Bronchial epithelial cell (primary cell): ENCODE results near the gene SHISAL1. TPM values are rescaled to one million over a fixed set of nuclear protein-coding genes. Genes with fewer than 3 reads are reported as not detected.

Experiments
- DNase-seq: peaks from one replicate; pipeline ENCODE4 v3.0.0-alpha.2; 2010; ENCODE audit warnings: low read depth
- FAIRE-seq: peaks from 2 replicates; lab custom pipeline; 2011; peaks lifted over from hg19 to GRCh38; lab: Jason Lieb, UNC
- H3K27me3 ChIP-seq: 2 replicates; pipeline ENCODE4 v1.5.1; 2011; ENCODE audit warnings: low read length; ENCODE audit not compliant: control insufficient read depth, insufficient read depth
- H3K36me3 ChIP-seq: 2 replicates; pipeline ENCODE4 v1.5.1; 2011; ENCODE audit warnings: low read length; ENCODE audit not compliant: control insufficient read depth, insufficient read depth
- H3K4me3 ChIP-seq: 2 replicates; pipeline ENCODE4 v1.5.1; 2011; ENCODE audit warnings: mild to moderate bottlenecking, low read depth, low read length, control low read depth
- total RNA-seq: library from RNA; depleted of rRNA; stranded (reverse); fragments of >200 nt; gene quantifications from 2 replicates; pipeline ENCODE4 v1.2.1, GENCODE V29; 2014
- TF ChIP-seq, protein P1 (sequence below): IDR thresholded peaks from 2 replicates; pipeline ENCODE4 v1.5.1; 2011; ENCODE audit warnings: mild to moderate bottlenecking, moderate library complexity, low read length, control low read depth, inconsistent platforms; ENCODE audit not compliant: insufficient read depth, severe bottlenecking

SHISAL1 gene
- total RNA-seq, 1 donor from 2014 or later: 0.26 TPM

DNA sequence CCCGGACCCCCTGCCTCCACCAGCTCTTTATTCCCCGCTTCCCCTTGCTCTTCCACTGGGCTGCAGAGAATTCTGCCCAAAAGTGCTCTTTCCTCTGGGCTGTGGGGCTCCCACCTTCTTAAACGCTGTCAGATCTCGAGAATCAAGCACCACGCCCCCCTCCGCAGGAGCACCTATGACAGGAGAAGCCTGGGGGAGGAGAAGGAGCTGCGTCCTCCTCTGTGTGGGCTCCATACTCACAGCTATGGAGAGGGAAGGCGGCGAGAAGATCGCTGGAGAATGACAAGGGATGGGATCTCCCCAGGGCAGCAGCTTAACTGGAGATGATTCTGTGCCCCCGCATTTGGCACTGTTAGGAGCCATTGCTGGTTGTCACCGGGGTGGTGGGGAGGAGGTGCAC, 19.7 kb downstream of the SHISAL1 start:
- TF ChIP-seq, protein P1, sequence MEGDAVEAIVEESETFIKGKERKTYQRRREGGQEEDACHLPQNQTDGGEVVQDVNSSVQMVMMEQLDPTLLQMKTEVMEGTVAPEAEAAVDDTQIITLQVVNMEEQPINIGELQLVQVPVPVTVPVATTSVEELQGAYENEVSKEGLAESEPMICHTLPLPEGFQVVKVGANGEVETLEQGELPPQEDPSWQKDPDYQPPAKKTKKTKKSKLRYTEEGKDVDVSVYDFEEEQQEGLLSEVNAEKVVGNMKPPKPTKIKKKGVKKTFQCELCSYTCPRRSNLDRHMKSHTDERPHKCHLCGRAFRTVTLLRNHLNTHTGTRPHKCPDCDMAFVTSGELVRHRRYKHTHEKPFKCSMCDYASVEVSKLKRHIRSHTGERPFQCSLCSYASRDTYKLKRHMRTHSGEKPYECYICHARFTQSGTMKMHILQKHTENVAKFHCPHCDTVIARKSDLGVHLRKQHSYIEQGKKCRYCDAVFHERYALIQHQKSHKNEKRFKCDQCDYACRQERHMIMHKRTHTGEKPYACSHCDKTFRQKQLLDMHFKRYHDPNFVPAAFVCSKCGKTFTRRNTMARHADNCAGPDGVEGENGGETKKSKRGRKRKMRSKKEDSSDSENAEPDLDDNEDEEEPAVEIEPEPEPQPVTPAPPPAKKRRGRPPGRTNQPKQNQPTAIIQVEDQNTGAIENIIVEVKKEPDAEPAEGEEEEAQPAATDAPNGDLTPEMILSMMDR: no peak
- no peak for FAIRE-seq
- DNase-seq: no peak
- Histone ChIP-seq H3K4me3 (no peak overlapping the region), H3K36me3 (no peaks in the 10 kb centered on the region), H3K27me3 (no peaks in the 10 kb centered on the region)

DNA sequence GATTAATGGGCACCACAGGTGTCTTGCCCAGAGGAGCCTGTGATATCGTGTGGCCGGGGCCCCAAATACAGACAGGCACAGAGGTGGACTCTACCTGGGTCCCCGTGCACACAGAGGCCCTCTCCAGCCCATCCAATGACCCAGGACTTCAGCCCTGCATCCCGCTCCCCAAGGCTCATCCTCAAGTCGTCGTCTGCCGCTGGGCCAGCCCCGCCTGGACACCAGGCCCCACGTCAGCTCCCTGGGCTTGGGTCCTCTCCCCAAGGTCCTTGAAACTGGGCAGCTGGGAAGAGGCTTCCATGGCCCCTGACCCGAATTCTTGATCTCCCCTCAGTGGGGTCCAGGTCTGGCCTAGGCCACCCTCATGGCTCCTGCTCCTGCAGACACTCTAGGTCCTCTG, 20.2 kb downstream of the SHISAL1 start:
- no peaks in the 10 kb centered on the region for H3K36me3 ChIP-seq
- no peak for FAIRE-seq
- TF ChIP-seq, protein P1: no peak
- H3K27me3 ChIP-seq: no peaks in the 10 kb centered on the region
- H3K4me3 ChIP-seq: no peak overlapping the region
- no peak for DNase-seq

DNA sequence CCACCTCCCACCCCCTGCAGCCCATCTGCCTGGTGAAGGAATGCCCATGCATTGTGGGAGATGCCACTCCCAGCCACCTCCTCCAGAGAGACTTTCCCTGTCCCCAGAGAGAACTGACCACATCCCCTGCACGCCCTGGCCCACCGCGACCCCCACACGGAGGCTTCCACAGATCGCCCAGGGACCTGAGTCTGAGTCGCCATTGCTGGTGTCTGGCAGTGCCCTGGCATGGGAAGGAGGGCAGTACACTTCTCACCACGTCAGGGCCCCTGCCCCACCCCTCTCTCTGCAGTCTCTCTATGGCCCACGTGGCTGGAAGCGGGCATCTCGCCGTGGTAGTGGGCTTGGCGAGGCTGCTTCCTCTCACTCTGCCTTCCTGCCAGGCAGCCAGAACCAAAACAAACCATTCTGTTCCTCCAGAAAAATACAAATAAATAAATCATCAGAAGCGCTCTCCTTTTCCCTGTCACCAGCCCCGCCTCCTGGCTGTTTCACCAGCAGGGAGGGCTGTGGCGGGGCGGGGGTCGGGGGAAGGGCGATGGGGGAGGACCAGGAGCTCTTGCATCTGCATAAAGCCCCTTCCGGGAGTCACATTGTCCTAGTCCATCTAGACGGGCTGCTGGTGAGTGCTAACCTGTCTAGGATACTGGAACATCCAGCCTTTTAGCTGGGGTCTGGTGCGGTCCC, 20.9 kb downstream of the SHISAL1 start:
- TF ChIP-seq, protein P1: no peak
- H3K36me3 ChIP-seq: no peaks in the 10 kb centered on the region
- no peaks in the 10 kb centered on the region for H3K27me3 ChIP-seq
- FAIRE-seq (no peak), DNase-seq (no peak)
- H3K4me3 ChIP-seq: no peak overlapping the region

DNA sequence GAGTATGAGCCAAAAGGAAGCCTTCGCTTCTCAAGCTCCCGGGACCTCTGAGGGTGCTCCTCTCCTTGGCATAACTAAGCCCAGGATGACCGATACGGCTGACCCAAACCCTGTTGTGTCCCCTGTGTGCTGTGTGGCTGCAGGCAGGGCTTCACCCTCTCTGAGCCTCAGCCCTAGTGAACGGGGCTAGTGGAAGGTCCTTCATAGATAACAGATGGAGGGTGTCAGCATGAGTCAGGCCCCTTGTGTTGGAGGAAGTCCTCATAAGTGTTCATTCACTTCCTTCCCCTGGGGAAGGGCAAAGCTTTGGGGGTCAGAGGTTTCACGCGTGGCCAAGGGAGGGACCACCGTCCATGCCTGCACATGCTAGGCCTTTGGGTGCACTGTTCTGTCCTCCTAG, 21.5 kb downstream of the SHISAL1 start:
- FAIRE-seq (no peak), DNase-seq (no peak)
- H3K27me3 ChIP-seq: no peaks in the 10 kb centered on the region

DNA sequence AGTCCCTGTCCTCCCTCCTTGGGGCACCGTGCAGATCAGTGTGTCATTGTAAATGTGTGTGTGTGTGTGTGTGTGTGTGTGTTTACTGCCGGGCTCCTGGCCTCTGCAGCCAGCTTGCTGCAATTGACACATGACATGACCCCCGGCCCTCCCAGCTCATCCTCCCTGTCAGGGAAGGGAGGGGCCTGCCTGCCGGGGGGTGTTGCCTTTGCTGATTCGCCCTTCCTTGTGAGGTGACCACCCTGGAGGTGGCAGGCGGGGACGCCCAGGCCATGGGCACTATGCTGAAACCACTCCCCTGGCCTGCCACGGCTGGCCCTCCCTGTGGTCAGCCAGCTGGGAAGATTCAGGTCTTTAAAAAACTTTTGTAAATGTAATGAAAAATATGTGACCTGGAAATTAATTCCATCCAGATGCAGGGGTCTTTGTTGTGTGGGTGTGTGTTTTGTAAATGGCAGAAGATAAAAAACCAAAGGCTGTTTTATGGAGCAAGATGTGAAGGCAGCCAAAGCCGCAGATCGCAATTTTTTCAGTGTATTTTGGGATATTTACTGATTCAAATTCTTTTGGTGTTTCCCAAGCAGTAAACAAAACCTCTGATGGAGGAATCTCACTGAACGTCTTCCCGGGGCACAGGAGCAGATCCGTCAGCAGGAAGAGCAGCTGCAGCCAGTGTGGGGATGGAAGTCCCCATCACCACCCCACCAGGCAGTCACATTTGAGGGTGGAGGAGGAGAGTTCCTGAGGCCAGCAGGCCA, 23.2 kb downstream of the SHISAL1 start:
- DNase-seq: no peak
- TF ChIP-seq, protein P1: no peak
- Histone ChIP-seq H3K27me3 (no peaks in the 10 kb centered on the region), H3K36me3 (no peaks in the 10 kb centered on the region), H3K4me3 (no peak overlapping the region)
- FAIRE-seq: no peak

More for the DNA sequence above, 21.5 kb downstream of the SHISAL1 start:
- Histone ChIP-seq H3K36me3 (no peaks in the 10 kb centered on the region), H3K4me3 (no peak overlapping the region)
- TF ChIP-seq, protein P1: no peak
